Measurements from ENCODE around the gene SESN1. TPM values are rescaled to one million over a fixed set of nuclear protein-coding genes. Genes with fewer than 3 reads are reported as not detected.
"Not testable (repeated sequence)": the region's sequence is repeated elsewhere in the genome, so short reads cannot be mapped to it uniquely, and the experiment has no call there.

SESN1 gene
- 27.1 TPM for total RNA-seq (ENCODE audit: unreplicated experiment)
- long read RNA-seq, transcript SESN1-204 (10 exons, 3,509 nt): major isoform, 8 of 13 reads
- long read RNA-seq, partial matches to known transcripts: 0 of 13 reads
- long read RNA-seq, other reads (novel, unspliced or antisense): 1 of 13 reads

DNA sequence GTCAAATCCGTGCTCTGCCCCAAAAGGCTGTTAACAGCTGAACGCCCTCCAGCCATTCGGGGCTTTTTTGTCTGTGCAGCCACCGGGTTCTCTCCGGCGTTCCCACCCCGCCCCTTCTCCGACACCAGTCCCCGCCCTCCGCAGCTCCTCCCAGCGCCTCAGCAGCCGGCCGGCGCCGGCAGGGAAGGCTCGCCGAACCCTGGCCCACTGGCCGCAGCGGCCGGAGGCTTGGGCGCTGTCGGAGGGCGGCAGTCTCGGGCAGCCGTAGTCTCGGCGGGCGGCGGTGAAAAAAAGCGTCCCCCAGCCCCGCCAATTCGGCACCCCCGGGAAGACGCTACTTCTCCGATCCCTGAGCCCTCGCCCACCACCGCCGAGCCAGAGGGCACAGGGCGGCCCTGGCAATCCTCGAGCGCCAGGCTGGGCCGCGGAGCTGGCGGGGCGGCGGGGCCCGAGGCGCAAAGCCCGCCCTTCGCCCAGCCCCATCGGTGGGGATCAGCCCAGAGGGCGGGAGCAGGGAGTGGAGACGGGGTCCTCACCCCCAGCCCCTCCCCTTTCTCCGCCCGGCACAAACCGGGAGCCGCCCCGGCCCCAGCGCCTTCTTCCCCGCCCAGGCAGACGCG, at the start of gene SESN1:
Gene SESN1, minus strand, starts transcription at position 431 of the 620 bp plus-strand sequence. CDS start 773 bp downstream, outside the sequence.
- Mint-ChIP-seq H3K27ac (ENCODE audit: unreplicated experiment) (peak within 1 kb of the TSS; percentile 95), H3K4me3 (ENCODE audit: unreplicated experiment) (peak within 1 kb of the TSS; percentile 94), H3K9me3 (ENCODE audit: unreplicated experiment) (peaks cover 9% of the 10 kb centered on the region), H3K27me3 (ENCODE audit: unreplicated experiment) (peaks cover 8% of the 10 kb centered on the region), H3K4me1 (ENCODE audit: low read depth, unreplicated experiment) (peaks cover 15% of the 10 kb centered on the region), H3K36me3 (ENCODE audit: unreplicated experiment) (no peaks in the 10 kb centered on the region)
- peak; percentile 95 for DNase-seq
- TF ChIP-seq, protein P1, sequence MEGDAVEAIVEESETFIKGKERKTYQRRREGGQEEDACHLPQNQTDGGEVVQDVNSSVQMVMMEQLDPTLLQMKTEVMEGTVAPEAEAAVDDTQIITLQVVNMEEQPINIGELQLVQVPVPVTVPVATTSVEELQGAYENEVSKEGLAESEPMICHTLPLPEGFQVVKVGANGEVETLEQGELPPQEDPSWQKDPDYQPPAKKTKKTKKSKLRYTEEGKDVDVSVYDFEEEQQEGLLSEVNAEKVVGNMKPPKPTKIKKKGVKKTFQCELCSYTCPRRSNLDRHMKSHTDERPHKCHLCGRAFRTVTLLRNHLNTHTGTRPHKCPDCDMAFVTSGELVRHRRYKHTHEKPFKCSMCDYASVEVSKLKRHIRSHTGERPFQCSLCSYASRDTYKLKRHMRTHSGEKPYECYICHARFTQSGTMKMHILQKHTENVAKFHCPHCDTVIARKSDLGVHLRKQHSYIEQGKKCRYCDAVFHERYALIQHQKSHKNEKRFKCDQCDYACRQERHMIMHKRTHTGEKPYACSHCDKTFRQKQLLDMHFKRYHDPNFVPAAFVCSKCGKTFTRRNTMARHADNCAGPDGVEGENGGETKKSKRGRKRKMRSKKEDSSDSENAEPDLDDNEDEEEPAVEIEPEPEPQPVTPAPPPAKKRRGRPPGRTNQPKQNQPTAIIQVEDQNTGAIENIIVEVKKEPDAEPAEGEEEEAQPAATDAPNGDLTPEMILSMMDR (IDR thresholded peaks at IDR 0.05; ENCODE audit: partially characterized antibody, unreplicated experiment): no peak

DNA sequence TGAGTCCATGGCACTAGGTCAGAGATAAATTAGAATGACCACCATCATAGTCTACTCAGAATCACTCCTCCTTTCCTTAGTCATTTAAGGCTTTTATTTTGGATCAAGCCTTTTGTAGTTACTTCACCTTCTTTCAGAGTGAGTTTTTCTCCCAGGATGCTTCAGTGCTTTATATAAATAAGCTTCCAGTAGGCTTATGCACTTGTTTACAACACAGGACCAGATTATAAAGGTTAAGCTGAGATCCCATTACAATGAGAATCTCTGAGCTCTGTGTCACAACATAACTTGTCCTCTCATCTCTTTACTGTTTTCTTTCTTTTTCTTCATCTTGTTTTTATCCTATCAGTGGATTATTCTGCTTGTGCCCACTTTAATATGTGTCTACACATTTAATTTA, 48.5 kb upstream of the SESN1 start:
- Mint-ChIP-seq H3K27ac (ENCODE audit: unreplicated experiment) (no peak overlapping the region), H3K9me3 (ENCODE audit: unreplicated experiment) (peaks cover 2% of the 10 kb centered on the region), H3K4me1 (ENCODE audit: low read depth, unreplicated experiment) (no peaks in the 10 kb centered on the region), H3K27me3 (ENCODE audit: unreplicated experiment) (peaks cover 2% of the 10 kb centered on the region), H3K4me3 (ENCODE audit: unreplicated experiment) (no peak overlapping the region), H3K36me3 (ENCODE audit: unreplicated experiment) (no peaks in the 10 kb centered on the region)
- TF ChIP-seq, protein P1 (IDR thresholded peaks at IDR 0.05; ENCODE audit: partially characterized antibody, unreplicated experiment): no peak
- DNase-seq: no peak

DNA sequence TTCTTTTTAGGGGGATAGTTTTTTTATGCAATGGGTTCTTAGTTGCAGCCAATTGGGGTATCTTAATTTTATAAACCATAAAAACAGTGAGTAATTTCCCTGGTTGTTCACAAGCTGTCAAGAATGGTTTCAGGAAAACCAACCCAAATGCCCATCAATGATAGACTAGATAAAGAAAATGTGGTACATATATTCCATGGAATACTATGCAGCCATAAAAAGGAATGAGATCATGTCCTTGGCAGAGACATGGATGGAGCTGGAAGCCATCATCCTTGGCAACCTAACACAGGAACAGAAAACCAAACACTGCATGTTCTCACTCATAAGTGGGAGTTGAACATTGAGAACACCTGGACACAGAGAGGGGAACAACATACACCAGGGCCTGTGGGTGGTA, 47.4 kb upstream of the SESN1 start:
- H3K9me3 Mint-ChIP-seq (ENCODE audit: unreplicated experiment); H3K36me3 Mint-ChIP-seq (ENCODE audit: unreplicated experiment): not testable (repeated sequence)

DNA sequence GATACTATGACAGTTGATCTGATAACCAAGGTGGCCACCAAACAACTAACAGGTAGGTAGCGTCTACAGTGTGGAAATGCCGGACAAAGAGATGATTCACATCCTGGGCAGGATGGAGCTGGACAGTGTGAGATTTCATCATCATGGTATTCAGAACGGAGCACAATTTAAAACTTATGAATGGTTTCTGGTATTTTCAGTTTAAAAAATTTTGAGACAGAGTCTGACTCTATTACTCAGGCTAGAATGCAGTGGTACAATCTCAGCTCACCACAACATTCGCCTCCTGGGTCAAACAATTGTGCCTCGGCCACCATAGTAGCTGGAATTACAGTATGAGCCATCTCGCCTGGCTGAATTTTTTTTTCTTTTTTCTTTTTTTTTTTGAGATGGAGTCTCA, 44.5 kb upstream of the SESN1 start:
- no peak for DNase-seq
- TF ChIP-seq, protein P1 (IDR thresholded peaks at IDR 0.05; ENCODE audit: partially characterized antibody, unreplicated experiment): no peak
- Mint-ChIP-seq H3K4me1 (ENCODE audit: low read depth, unreplicated experiment) (no peaks in the 10 kb centered on the region), H3K9me3 (ENCODE audit: unreplicated experiment) (peaks cover 5% of the 10 kb centered on the region), H3K36me3 (ENCODE audit: unreplicated experiment) (no peaks in the 10 kb centered on the region), H3K4me3 (ENCODE audit: unreplicated experiment) (no peak overlapping the region), H3K27ac (ENCODE audit: unreplicated experiment) (no peak overlapping the region), H3K27me3 (ENCODE audit: unreplicated experiment) (peaks cover 2% of the 10 kb centered on the region)

More for the DNA sequence above, 47.4 kb upstream of the SESN1 start:
- not testable (repeated sequence) for H3K27me3 Mint-ChIP-seq (ENCODE audit: unreplicated experiment); DNase-seq; H3K4me3 Mint-ChIP-seq (ENCODE audit: unreplicated experiment); H3K27ac Mint-ChIP-seq (ENCODE audit: unreplicated experiment); H3K4me1 Mint-ChIP-seq (ENCODE audit: low read depth, unreplicated experiment)

DNA sequence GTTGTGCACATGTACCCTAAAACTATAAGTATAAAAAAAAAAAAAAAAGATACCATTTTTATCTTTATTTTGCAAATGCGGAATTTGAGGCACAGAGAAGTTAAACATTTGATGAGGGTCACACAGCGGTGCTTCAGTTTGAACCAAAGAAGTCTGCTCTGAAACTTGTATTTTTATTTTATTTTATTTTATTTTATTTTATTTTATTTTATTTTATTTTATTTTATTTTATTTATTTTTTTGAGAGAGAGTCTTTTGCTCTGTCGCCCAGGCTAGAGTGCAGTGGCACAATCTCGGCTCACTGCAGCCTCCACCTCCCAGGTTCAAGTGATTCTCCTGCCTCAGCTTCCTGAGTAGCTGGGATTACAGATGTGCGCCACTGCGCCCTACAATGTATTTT, 41.9 kb upstream of the SESN1 start:
- DNase-seq; H3K36me3 Mint-ChIP-seq (ENCODE audit: unreplicated experiment); H3K27ac Mint-ChIP-seq (ENCODE audit: unreplicated experiment); H3K4me3 Mint-ChIP-seq (ENCODE audit: unreplicated experiment); H3K9me3 Mint-ChIP-seq (ENCODE audit: unreplicated experiment); H3K27me3 Mint-ChIP-seq (ENCODE audit: unreplicated experiment); H3K4me1 Mint-ChIP-seq (ENCODE audit: low read depth, unreplicated experiment): not testable (repeated sequence)

DNA sequence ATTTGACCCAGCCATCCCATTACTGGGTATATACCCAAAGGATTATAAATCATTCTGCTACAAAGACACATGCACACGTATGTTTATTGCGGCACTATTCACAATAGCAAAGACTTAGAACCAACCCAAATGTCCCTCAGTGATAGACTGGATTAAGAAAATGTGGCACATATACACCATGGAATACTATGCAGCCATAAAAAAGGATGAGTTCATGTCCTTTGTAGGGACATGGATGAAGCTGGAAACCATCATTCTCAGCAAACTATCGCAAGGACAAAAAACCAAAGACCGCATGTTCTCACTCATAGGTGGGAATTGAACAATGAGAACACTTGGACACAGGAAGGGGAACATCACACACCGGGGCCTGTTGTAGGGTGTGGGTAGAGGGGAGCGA, 41.4 kb upstream of the SESN1 start:
- H3K4me3 Mint-ChIP-seq (ENCODE audit: unreplicated experiment); H3K27me3 Mint-ChIP-seq (ENCODE audit: unreplicated experiment); H3K36me3 Mint-ChIP-seq (ENCODE audit: unreplicated experiment); DNase-seq; H3K27ac Mint-ChIP-seq (ENCODE audit: unreplicated experiment); H3K9me3 Mint-ChIP-seq (ENCODE audit: unreplicated experiment); H3K4me1 Mint-ChIP-seq (ENCODE audit: low read depth, unreplicated experiment): not testable (repeated sequence)

DNA sequence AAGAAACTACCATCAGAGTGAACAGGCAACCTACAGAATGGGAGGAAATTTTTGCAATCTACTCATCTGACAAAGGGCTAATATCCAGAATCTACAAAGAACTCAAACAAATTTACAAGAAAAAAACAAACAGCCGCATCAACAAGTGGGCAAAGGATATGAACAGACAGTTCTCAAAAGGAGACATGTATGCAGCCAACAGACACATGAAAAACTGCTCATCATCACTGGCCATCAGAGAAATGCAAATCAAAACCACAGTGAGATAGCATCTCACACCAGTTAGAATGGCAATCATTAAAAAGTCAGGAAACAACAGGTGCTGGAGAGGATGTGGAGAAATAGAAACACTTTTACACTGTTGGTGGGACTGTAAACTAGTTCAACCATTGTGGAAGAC, 41.0 kb upstream of the SESN1 start:
- H3K27ac Mint-ChIP-seq (ENCODE audit: unreplicated experiment); DNase-seq; H3K9me3 Mint-ChIP-seq (ENCODE audit: unreplicated experiment); H3K4me3 Mint-ChIP-seq (ENCODE audit: unreplicated experiment); H3K36me3 Mint-ChIP-seq (ENCODE audit: unreplicated experiment); H3K4me1 Mint-ChIP-seq (ENCODE audit: low read depth, unreplicated experiment); H3K27me3 Mint-ChIP-seq (ENCODE audit: unreplicated experiment): not testable (repeated sequence)
